Lower leg skin (tissue), 4 donors: Measurements from ENCODE around the gene DGKB. TPM values are rescaled to one million over a fixed set of nuclear protein-coding genes. Genes with fewer than 3 reads are reported as not detected.

Source experiments
- DNase-seq, 2 donors: peaks; one replicate each; pipeline ENCODE4 v3.0.0-alpha.2; 2019; ENCODE audit warnings: low spot score in 2 of 2
- H3K4me3 ChIP-seq: fragments of 200-600 bp; sonication (generic); 2 replicates; pipeline ENCODE4 v1.5.1; 2017; ENCODE audit warnings: mild to moderate bottlenecking, low read depth; ENCODE audit not compliant: poor library complexity, severe bottlenecking
- POLR2A ChIP-seq, 2 donors: fragments of 450-650 bp; IDR thresholded peaks; one replicate each; pipeline ENCODE4 v1.6.1; 2016 to 2017; ENCODE audit warnings: antibody characterized with exemption in 2 of 2, mild to moderate bottlenecking in 1 of 2, moderate library complexity in 1 of 2
- WGBS, 2 donors: methylation state at CpG; one replicate each; pipeline ENCODE4 v1.1.5; 2018; 5-methylcytosine and 5-hydroxymethylcytosine counted together
- intact Hi-C: fragments of 100-400 bp; cut with DNase I; formaldehyde crosslinking; loops from one replicate; pipeline ENCODE4 v1.15.0; 2023; ENCODE audit warnings: low total_unique reads
- total RNA-seq, 4 donors: library from RNA; depleted of rRNA; stranded (reverse); fragments of >200 nt; gene quantifications; one replicate each; pipeline ENCODE4 v1.1.0, GENCODE V29; 2016
- TF ChIP-seq, protein P1 (sequence below), 3 donors: fragments of 450-650 bp; IDR thresholded peaks; one replicate each; pipeline ENCODE4 v1.5.1; 2016; ENCODE audit warnings: antibody characterized with exemption in 3 of 3, mild to moderate bottlenecking in 3 of 3, moderate library complexity in 2 of 3

Gene DGKB
- total RNA-seq, 4 donors from 2014 or later, result 0.05 to 0.58 TPM; not detected in 2

DNA sequence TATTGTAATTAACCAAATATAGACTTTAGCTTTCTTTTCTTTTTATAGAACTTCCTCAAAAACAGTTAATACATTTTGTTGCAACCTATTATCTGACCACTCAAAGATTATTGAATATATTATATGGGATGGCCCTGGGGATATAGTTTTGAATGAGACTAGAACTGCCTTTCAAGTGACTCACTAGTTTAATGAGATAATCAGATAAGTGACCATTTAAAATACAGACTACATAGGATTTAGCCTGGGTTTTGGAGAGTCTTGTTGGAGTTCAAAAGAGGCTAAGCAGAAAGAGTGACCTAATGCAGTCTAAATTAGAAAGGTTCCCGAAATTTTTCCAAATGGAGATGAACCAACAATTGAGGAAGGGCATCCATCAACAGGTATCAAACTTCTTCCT is 607.9 kb downstream of the DGKB start:
- H3K4me3 ChIP-seq, result no peak overlapping the region
- no peak for TF ChIP-seq POLR2A (IDR thresholded peaks at IDR 0.05)
- TF ChIP-seq, protein P1, sequence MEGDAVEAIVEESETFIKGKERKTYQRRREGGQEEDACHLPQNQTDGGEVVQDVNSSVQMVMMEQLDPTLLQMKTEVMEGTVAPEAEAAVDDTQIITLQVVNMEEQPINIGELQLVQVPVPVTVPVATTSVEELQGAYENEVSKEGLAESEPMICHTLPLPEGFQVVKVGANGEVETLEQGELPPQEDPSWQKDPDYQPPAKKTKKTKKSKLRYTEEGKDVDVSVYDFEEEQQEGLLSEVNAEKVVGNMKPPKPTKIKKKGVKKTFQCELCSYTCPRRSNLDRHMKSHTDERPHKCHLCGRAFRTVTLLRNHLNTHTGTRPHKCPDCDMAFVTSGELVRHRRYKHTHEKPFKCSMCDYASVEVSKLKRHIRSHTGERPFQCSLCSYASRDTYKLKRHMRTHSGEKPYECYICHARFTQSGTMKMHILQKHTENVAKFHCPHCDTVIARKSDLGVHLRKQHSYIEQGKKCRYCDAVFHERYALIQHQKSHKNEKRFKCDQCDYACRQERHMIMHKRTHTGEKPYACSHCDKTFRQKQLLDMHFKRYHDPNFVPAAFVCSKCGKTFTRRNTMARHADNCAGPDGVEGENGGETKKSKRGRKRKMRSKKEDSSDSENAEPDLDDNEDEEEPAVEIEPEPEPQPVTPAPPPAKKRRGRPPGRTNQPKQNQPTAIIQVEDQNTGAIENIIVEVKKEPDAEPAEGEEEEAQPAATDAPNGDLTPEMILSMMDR (IDR thresholded peaks at IDR 0.05), result no peak
- WGBS, 2 donors, result 68 to 81% methylated on average over 1 of the region's 1 CpG
- intact Hi-C loops, result no loop called here
- DNase-seq, result no peak

DNA sequence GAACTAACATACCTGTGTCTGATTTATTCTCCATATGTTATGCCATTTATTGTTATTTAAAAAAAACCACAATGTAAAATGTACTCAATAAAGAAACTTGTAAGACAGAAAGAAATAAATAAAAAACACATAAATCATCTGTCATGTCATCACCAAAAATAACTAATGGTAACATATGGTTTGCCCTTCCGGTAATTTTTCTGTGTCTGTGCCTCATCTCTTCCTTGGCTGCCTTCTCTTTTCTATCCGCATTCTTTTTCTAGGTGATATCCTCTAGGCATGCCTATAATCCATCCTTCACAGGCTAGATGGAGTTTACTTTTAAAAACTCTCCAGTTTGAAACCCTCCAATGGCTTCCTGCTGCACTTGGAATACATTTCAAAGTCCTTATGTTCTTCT is 609.1 kb downstream of the DGKB start:
- intact Hi-C loops, result no loop called here
- no peak overlapping the region for H3K4me3 ChIP-seq
- WGBS, 2 donors, result 24 to 26% methylated on average over 2 of the region's 2 CpGs
- TF ChIP-seq, protein P1 (IDR thresholded peaks at IDR 0.05), result no peak
- TF ChIP-seq POLR2A (IDR thresholded peaks at IDR 0.05), result no peak
- DNase-seq, result no peak

DNA sequence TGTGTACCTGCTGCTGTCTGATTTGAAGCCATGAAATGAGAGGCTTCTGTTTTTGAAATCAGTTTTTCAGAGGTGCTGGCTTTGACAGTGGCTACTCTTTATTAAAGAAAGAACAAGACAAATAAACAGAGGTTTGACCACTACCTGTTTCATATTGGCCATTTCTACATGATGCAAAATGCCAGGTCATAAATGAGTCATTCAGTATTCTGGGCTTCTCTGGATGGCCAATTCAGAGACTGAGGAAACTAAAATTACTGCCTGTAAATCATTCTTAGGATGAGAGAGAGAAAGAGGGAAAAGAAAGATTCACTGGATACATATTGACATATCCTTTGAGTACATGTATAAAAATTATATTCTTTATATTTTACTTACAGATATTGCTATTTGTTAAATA is 609.8 kb downstream of the DGKB start:
- no peak overlapping the region for H3K4me3 ChIP-seq
- intact Hi-C loops, result no loop called here
- no peak for DNase-seq
- TF ChIP-seq, protein P1 (IDR thresholded peaks at IDR 0.05), result no peak

DNA sequence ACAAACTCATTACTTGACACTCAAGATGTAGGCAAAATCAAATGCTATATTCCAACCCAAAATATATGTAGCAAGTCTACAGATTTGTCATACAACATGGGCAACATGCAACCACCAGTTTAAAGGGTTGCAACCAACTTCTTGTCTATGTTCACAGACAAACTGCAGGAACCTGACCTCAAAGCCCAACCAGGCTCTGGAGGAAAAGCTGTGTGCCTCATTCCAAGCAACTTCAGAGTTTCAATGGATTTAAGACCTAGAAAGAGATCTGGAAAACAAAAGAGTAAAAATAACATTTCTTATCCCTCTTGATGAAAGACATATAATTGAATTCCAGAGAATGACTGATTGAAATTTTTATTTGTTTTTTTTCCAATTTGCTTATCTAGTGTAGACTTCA is 612.6 kb downstream of the DGKB start:
- TF ChIP-seq POLR2A (IDR thresholded peaks at IDR 0.05), result no peak
- TF ChIP-seq, protein P1 (IDR thresholded peaks at IDR 0.05), result no peak

DNA sequence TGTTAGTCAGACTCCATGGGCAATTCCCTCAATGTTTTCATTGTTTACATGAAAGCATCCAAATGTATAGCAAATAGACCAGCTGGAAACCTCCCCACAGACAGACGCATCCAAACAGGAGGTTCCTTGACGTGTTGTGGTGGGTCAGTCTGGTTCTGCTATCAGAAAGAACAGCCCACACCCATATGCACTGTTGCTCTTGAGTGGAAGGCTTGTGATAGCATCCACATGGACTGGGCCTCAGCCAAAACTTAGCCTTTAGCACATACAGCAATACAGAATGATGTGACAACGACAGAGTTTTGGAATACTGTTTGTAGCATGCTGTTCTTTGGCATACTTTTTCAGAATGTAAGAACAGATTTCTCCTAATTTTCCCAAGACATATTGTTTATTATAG is 613.9 kb downstream of the DGKB start:
- no peak overlapping the region for H3K4me3 ChIP-seq
- DNase-seq, result no peak
- intact Hi-C loops, result no loop called here
- TF ChIP-seq, protein P1 (IDR thresholded peaks at IDR 0.05), result no peak
- no peak for TF ChIP-seq POLR2A (IDR thresholded peaks at IDR 0.05)
- 52 to 57% methylated on average over 3 of the region's 3 CpGs for WGBS, 2 donors

More for the DNA sequence above, 612.6 kb downstream of the DGKB start:
- intact Hi-C loops, result no loop called here
- no peak overlapping the region for H3K4me3 ChIP-seq
- DNase-seq, result no peak

DNA sequence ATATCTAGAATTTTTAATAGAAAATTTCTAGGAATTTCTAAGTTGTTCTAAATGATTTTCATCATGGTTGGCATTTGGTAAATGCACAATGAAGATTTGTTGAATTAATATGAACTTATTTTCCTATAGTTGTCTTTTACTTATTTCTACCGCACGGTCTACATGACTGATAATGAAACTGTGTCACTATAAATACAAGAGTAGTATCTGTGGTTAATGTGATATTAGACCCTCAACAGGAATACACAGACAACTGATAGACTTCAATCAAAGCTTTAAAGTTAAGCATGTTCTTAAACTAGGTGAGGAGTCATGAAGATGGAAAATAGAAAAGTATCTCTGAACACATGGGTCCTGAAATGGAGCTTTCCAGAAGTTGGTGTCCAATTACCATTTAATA is 615.2 kb downstream of the DGKB start:
- intact Hi-C loops, result no loop called here
- H3K4me3 ChIP-seq, result no peak overlapping the region
- DNase-seq, result no peak
- 94 to 95% methylated on average over 2 of the region's 2 CpGs for WGBS, 2 donors
- TF ChIP-seq POLR2A (IDR thresholded peaks at IDR 0.05), result no peak
- TF ChIP-seq, protein P1 (IDR thresholded peaks at IDR 0.05), result no peak
